Astrocyte (in vitro differentiated cells and primary cell): ENCODE data around the gene HDC. TPM values are rescaled to one million over a fixed set of nuclear protein-coding genes. Genes with fewer than 3 reads are reported as not detected.
A peak's percentile ranks its signal among the peaks of the same experiment; 100 is the strongest.

Experiments
- DNase-seq: peaks from one replicate; pipeline ENCODE4 v3.0.0-alpha.2; 2010; ENCODE audit warnings: low read depth
- FAIRE-seq: peaks from 2 replicates; lab custom pipeline; 2011; peaks lifted over from hg19 to GRCh38; lab: Jason Lieb, UNC
- H2AFZ ChIP-seq: 2 replicates; pipeline ENCODE4 v1.6.0; 2012; ENCODE audit warnings: low read depth, low read length, inconsistent platforms
- H3K27ac ChIP-seq: 2 replicates; pipeline ENCODE4 v1.5.1; 2011; ENCODE audit warnings: low read depth, low read length, inconsistent platforms
- H3K27me3 ChIP-seq: 2 replicates; pipeline ENCODE4 v1.6.0; 2011; ENCODE audit warnings: low read length, inconsistent platforms; ENCODE audit not compliant: insufficient read depth
- H3K36me3 ChIP-seq: 2 replicates; pipeline ENCODE4 v1.5.1; 2011; ENCODE audit warnings: low read length, inconsistent platforms; ENCODE audit not compliant: insufficient read depth
- H3K4me1 ChIP-seq: 2 replicates; pipeline ENCODE4 v1.5.1; 2011; ENCODE audit warnings: low read length, inconsistent platforms; ENCODE audit not compliant: insufficient read depth
- H3K4me2 ChIP-seq: 2 replicates; pipeline ENCODE4 v1.6.0; 2012; ENCODE audit warnings: low read length, inconsistent platforms
- H3K4me3 ChIP-seq: 2 replicates; pipeline ENCODE4 v1.5.1; 2011; ENCODE audit warnings: low read depth, mild to moderate bottlenecking, low read length, inconsistent platforms; ENCODE audit not compliant: insufficient read depth
- H3K79me2 ChIP-seq: 2 replicates; pipeline ENCODE4 v1.6.0; 2012; ENCODE audit warnings: mild to moderate bottlenecking, low read length, inconsistent platforms; ENCODE audit not compliant: insufficient read depth
- H3K9ac ChIP-seq: 2 replicates; pipeline ENCODE4 v1.6.0; 2012; ENCODE audit warnings: mild to moderate bottlenecking, low read length, inconsistent platforms
- H3K9me3 ChIP-seq: 2 replicates; pipeline ENCODE4 v1.5.1; 2012; ENCODE audit warnings: low read depth, mild to moderate bottlenecking, low read length, inconsistent platforms; ENCODE audit not compliant: insufficient read depth
- H4K20me1 ChIP-seq: 2 replicates; pipeline ENCODE4 v1.6.0; 2012; ENCODE audit warnings: low read length, inconsistent platforms; ENCODE audit not compliant: insufficient read depth
- H3K27ac Mint-ChIP-seq: one replicate; pipeline ENCODE4 v1.8.0; 2021; ENCODE audit warnings: mild to moderate bottlenecking, mixed read lengths; ENCODE audit not compliant: unreplicated experiment
- H3K27me3 Mint-ChIP-seq: one replicate; pipeline ENCODE4 v1.8.0; 2021; ENCODE audit warnings: low read depth, mixed read lengths; ENCODE audit not compliant: unreplicated experiment
- H3K36me3 Mint-ChIP-seq: one replicate; pipeline ENCODE4 v1.8.0; 2021; ENCODE audit warnings: low read depth, mixed read lengths; ENCODE audit not compliant: unreplicated experiment
- H3K4me1 Mint-ChIP-seq: one replicate; pipeline ENCODE4 v1.8.0; 2021; ENCODE audit warnings: low read depth, mixed read lengths; ENCODE audit not compliant: unreplicated experiment
- H3K4me3 Mint-ChIP-seq: one replicate; pipeline ENCODE4 v1.8.0; 2021; ENCODE audit warnings: mild to moderate bottlenecking, moderate library complexity, mixed read lengths; ENCODE audit not compliant: unreplicated experiment
- H3K9me3 Mint-ChIP-seq: one replicate; pipeline ENCODE4 v1.8.0; 2021; ENCODE audit warnings: mild to moderate bottlenecking, mixed read lengths; ENCODE audit not compliant: unreplicated experiment
- CTCF ChIP-seq: IDR thresholded peaks from 2 replicates; pipeline ENCODE4 v1.5.1; 2011; ENCODE audit warnings: low read depth, mild to moderate bottlenecking, inconsistent platforms, low read length, moderate library complexity; ENCODE audit not compliant: insufficient read depth
- EZH2 ChIP-seq: IDR thresholded peaks from 2 replicates; pipeline ENCODE4 v1.6.1; 2012; ENCODE audit warnings: mild to moderate bottlenecking, low read length, inconsistent platforms; ENCODE audit not compliant: insufficient read depth
- total RNA-seq: library from RNA; stranded (reverse); gene quantifications from 2 replicates; pipeline ENCODE4 v1.2.1, GENCODE V29; 2021

Gene HDC
- total RNA-seq, 1 donor from 2014 or later, result not detected

- H3K4me3 ChIP-seq, result no peak overlapping the region
- no peak for FAIRE-seq
- H3K27ac ChIP-seq, result no peak overlapping the region
- Mint-ChIP-seq H3K27ac (no peak overlapping the region), H3K36me3 (no peaks in the 10 kb centered on the region), H3K4me1 (peaks cover 6% of the 10 kb centered on the region), H3K27me3 (peaks cover 7% of the 10 kb centered on the region), H3K4me3 (no peak overlapping the region), H3K9me3 (peaks cover 2% of the 10 kb centered on the region)
- no peak for DNase-seq
- TF ChIP-seq EZH2, result no peak
- H3K9me3 ChIP-seq, result no peaks in the 10 kb centered on the region
- H3K79me2 ChIP-seq, result no peaks in the 10 kb centered on the region
- H4K20me1 ChIP-seq, result no peaks in the 10 kb centered on the region
- peaks cover 10% of the 10 kb centered on the region for H3K27me3 ChIP-seq
- no peaks in the 10 kb centered on the region for H3K4me1 ChIP-seq
- no peaks in the 10 kb centered on the region for H3K36me3 ChIP-seq
- no peak overlapping the region for H3K4me2 ChIP-seq
- H3K9ac ChIP-seq, result no peak overlapping the region
- no peak overlapping the region for H2AFZ ChIP-seq
Measured at GRCh38 chr15:50252556-50252955, 13.0 kb downstream of the HDC start.

- no peak overlapping the region for H3K4me3 Mint-ChIP-seq
- H3K36me3 Mint-ChIP-seq, result no peaks in the 10 kb centered on the region
- peaks cover 10% of the 10 kb centered on the region for H3K27me3 ChIP-seq
- peaks cover 2% of the 10 kb centered on the region for H3K9me3 Mint-ChIP-seq
- no peak overlapping the region for H3K27ac ChIP-seq
- H3K9ac ChIP-seq, result no peak overlapping the region
- no peak overlapping the region for H2AFZ ChIP-seq
- no peaks in the 10 kb centered on the region for H3K9me3 ChIP-seq
- no peak for FAIRE-seq
- H4K20me1 ChIP-seq, result no peaks in the 10 kb centered on the region
- no peak overlapping the region for H3K4me2 ChIP-seq
- TF ChIP-seq CTCF (no peak), EZH2 (no peak)
- H3K36me3 ChIP-seq, result no peaks in the 10 kb centered on the region
- DNase-seq, result peak; percentile 12
- H3K27me3 Mint-ChIP-seq, result peaks cover 7% of the 10 kb centered on the region
- no peaks in the 10 kb centered on the region for H3K4me1 ChIP-seq
- H3K79me2 ChIP-seq, result no peaks in the 10 kb centered on the region
- no peak overlapping the region for H3K27ac Mint-ChIP-seq
- no peak overlapping the region for H3K4me3 ChIP-seq
- peaks cover 8% of the 10 kb centered on the region for H3K4me1 Mint-ChIP-seq
Measured at GRCh38 chr15:50251638-50252182, 13.8 kb downstream of the HDC start.

DNA sequence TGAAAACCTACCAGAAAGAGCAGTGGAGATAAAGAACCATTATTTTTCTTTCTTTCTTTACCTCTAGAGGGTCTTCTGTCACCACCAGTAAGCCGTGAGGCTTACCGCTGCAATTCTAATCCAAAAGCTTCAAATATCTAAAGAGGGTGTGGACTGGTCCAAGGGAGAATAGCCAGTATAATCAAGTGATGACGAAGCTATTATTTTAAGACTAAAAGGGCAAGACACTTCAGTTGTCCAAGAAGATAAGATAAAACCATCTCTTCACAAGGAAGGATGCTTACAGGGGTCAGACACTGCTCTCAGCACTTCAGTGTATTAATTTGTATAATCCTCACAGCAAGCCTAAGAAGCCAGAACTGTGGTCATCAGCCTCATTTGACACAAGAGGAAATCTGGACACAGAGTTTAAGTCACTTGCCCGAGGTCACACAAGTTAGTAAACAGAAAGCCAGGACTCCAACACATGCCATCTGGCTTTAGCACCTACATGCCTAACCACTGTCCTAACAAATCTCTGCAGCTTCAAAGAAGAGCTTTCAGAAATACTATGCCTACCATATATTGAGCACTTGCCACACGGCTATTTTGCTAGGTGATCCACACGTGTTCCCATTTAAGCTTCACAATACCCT, 14.6 kb downstream of the HDC start:
- TF ChIP-seq CTCF (no peak), EZH2 (no peak)
- H3K4me3 Mint-ChIP-seq, result no peak overlapping the region
- H3K36me3 ChIP-seq, result no peaks in the 10 kb centered on the region
- H3K9me3 Mint-ChIP-seq, result no peaks in the 10 kb centered on the region
- H3K4me1 Mint-ChIP-seq, result peaks cover 8% of the 10 kb centered on the region
- H3K36me3 Mint-ChIP-seq, result no peaks in the 10 kb centered on the region
- peaks cover 7% of the 10 kb centered on the region for H3K27me3 Mint-ChIP-seq
- H3K27me3 ChIP-seq, result peaks cover 10% of the 10 kb centered on the region
- H3K9ac ChIP-seq, result no peak overlapping the region
- no peak overlapping the region for H3K4me2 ChIP-seq
- no peaks in the 10 kb centered on the region for H4K20me1 ChIP-seq
- DNase-seq (no peak), FAIRE-seq (no peak)
- H3K79me2 ChIP-seq, result no peaks in the 10 kb centered on the region
- H3K27ac ChIP-seq, result no peak overlapping the region
- no peak overlapping the region for H3K27ac Mint-ChIP-seq
- no peaks in the 10 kb centered on the region for H3K4me1 ChIP-seq
- no peak overlapping the region for H2AFZ ChIP-seq
- H3K9me3 ChIP-seq, result no peaks in the 10 kb centered on the region
- H3K4me3 ChIP-seq, result no peak overlapping the region
